Gastrocnemius medialis (tissue), 4 donors: ENCODE data around the gene PRR16. TPM values are rescaled to one million over a fixed set of nuclear protein-coding genes. Genes with fewer than 3 reads are reported as not detected.

Experiments
- ATAC-seq, 2 donors: fragments of 150-250 bp; one replicate each; pipeline ENCODE4 v1.9.1; 2016
- DNase-seq, 2 donors: peaks; one replicate each; pipeline ENCODE4 v3.0.0-alpha.2; 2019
- H3K27ac ChIP-seq, 4 donors: fragments of 200-600 bp; sonication (generic); 1 replicate in 1 of 4; 2 replicates in 3 of 4; pipeline ENCODE4 v1.5.1; 2016 to 2018; ENCODE audit warnings: mild to moderate bottlenecking in 2 of 4, moderate library complexity in 1 of 4
- H3K27me3 ChIP-seq, 3 donors: fragments of 200-600 bp; sonication (generic) in 2 of 3; 1 replicate in 1 of 3; 2 replicates in 2 of 3; pipeline versions ENCODE4 v1.5.1 to v1.6.0; 2016 to 2019; ENCODE audit warnings: mild to moderate bottlenecking in 1 of 3, moderate library complexity in 1 of 3
- H3K36me3 ChIP-seq, 2 donors: fragments of 200-600 bp; sonication (generic) in 1 of 2; one replicate each; pipeline ENCODE4 v1.5.1; 2017 to 2018
- H3K4me1 ChIP-seq, 2 donors: fragments of 200-600 bp; sonication (generic) in 1 of 2; one replicate each; pipeline ENCODE4 v1.5.1; 2016 to 2017; ENCODE audit warnings: mild to moderate bottlenecking in 2 of 2
- H3K4me3 ChIP-seq, 4 donors: fragments of 200-600 bp; sonication (generic) in 3 of 4; 1 replicate in 1 of 4; 2 replicates in 3 of 4; pipeline ENCODE4 v1.5.1; 2016 to 2019; ENCODE audit warnings: mild to moderate bottlenecking in 2 of 4
- H3K9me3 ChIP-seq, 3 donors: fragments of 200-600 bp; sonication (generic) in 2 of 3; 1 replicate in 1 of 3; 2 replicates in 2 of 3; pipeline ENCODE4 v1.5.1; 2016 to 2019
- CTCF ChIP-seq, 5 experiments: fragments of 450-650 bp in 3 of 5; fragments of 200-600 bp in 2 of 5; sonication (generic) in 2 of 5; IDR thresholded peaks in 4 of 5; conservative IDR thresholded peaks in 1 of 5; 1 replicate in 4 of 5; 2 replicates in 1 of 5; pipeline ENCODE4 v1.5.1; 2016 to 2019; ENCODE audit warnings: antibody characterized with exemption in 5 of 5, mild to moderate bottlenecking in 3 of 5, moderate library complexity in 3 of 5
- POLR2A ChIP-seq, 2 donors: fragments of 450-650 bp; IDR thresholded peaks; one replicate each; pipeline ENCODE4 v1.6.1; 2017; ENCODE audit warnings: antibody characterized with exemption in 2 of 2, mild to moderate bottlenecking in 2 of 2, moderate library complexity in 2 of 2
- in situ Hi-C, 4 donors: fragments of 200-750 bp; cut with MboI; loops; one replicate each; pipeline versions ENCODE4 v1.15.0 to v1.8.0; 2017; ENCODE audit warnings: low sequenced_read_pairs in 4 of 4
- intact Hi-C: fragments of 100-400 bp; cut with DNase I; formaldehyde crosslinking; loops from one replicate; pipeline ENCODE4 v1.15.1; 2023; ENCODE audit warnings: low total_unique reads
- total RNA-seq, 4 donors: library from RNA; depleted of rRNA; stranded (reverse); fragments of >200 nt; gene quantifications; one replicate each; pipeline versions ENCODE4 v1.1.0 to v1.2.3, GENCODE V29; 2016

PRR16 gene
- total RNA-seq, 4 donors from 2014 or later: 0.66 to 3.9 (median 2.6) TPM

GRCh38 chr5:120682851-120683250 lies 218.8 kb downstream of the PRR16 start:
- DNase-seq (no peak), ATAC-seq (no peak)
- H3K27me3 ChIP-seq: no peaks in the 10 kb centered on the region
- TF ChIP-seq POLR2A (IDR thresholded peaks at IDR 0.05): no peak
- no peak for TF ChIP-seq CTCF (IDR thresholded peaks at IDR 0.05 in 4 of 5, conservative IDR thresholded peaks at IDR 0.05 in 1 of 5)
- H3K36me3 ChIP-seq: no peaks in the 10 kb centered on the region
- H3K9me3 ChIP-seq: no peaks in the 10 kb centered on the region
- H3K4me3 ChIP-seq: no peak overlapping the region
- H3K27ac ChIP-seq: no peak overlapping the region
- H3K4me1 ChIP-seq: no peaks in the 10 kb centered on the region
- intact Hi-C loops: no loop called here
- in situ Hi-C loops: no loop called here

GRCh38 chr5:120683580-120683979 lies 219.5 kb downstream of the PRR16 start:
- Histone ChIP-seq H3K4me1 (no peaks in the 10 kb centered on the region), H3K27me3 (no peaks in the 10 kb centered on the region), H3K27ac (no peak overlapping the region), H3K4me3 (no peak overlapping the region), H3K9me3 (no peaks in the 10 kb centered on the region), H3K36me3 (no peaks in the 10 kb centered on the region)
- intact Hi-C loops (no loop called here), in situ Hi-C loops (no loop called here)
- DNase-seq (no peak), ATAC-seq (no peak)
- no peak for TF ChIP-seq CTCF (IDR thresholded peaks at IDR 0.05 in 4 of 5, conservative IDR thresholded peaks at IDR 0.05 in 1 of 5)
- TF ChIP-seq POLR2A (IDR thresholded peaks at IDR 0.05): no peak

- Histone ChIP-seq H3K36me3 (no peaks in the 10 kb centered on the region), H3K4me1 (no peaks in the 10 kb centered on the region), H3K9me3 (no peaks in the 10 kb centered on the region), H3K27me3 (no peaks in the 10 kb centered on the region), H3K27ac (no peak overlapping the region), H3K4me3 (no peak overlapping the region)
- ATAC-seq: no peak
- DNase-seq: no peak
- TF ChIP-seq POLR2A (IDR thresholded peaks at IDR 0.05): no peak
- no peak for TF ChIP-seq CTCF (IDR thresholded peaks at IDR 0.05 in 4 of 5, conservative IDR thresholded peaks at IDR 0.05 in 1 of 5)
- intact Hi-C loops: no loop called here
- in situ Hi-C loops: no loop called here
Measured at GRCh38 chr5:120684213-120684612, 220.1 kb downstream of the PRR16 start.

- in situ Hi-C loops: no loop called here
- no peak for DNase-seq
- no peaks in the 10 kb centered on the region for H3K36me3 ChIP-seq
- H3K27ac ChIP-seq: no peak overlapping the region
- ATAC-seq: no peak
- no peaks in the 10 kb centered on the region for H3K9me3 ChIP-seq
- TF ChIP-seq CTCF (IDR thresholded peaks at IDR 0.05 in 4 of 5, conservative IDR thresholded peaks at IDR 0.05 in 1 of 5) (no peak), POLR2A (IDR thresholded peaks at IDR 0.05) (no peak)
- no peak overlapping the region for H3K4me3 ChIP-seq
- no peaks in the 10 kb centered on the region for H3K4me1 ChIP-seq
- no peaks in the 10 kb centered on the region for H3K27me3 ChIP-seq
- intact Hi-C loops: no loop called here
Measured at GRCh38 chr5:120684749-120685415, 220.8 kb downstream of the PRR16 start.
